Gastrocnemius medialis (tissue), 4 donors: ENCODE results near the gene TECPR2. TPM values are rescaled to one million over a fixed set of nuclear protein-coding genes. Genes with fewer than 3 reads are reported as not detected.

ENCODE experiments used
- ATAC-seq, 2 donors: fragments of 150-250 bp; one replicate each; pipeline ENCODE4 v1.9.1; 2016
- DNase-seq, 2 donors: peaks; one replicate each; pipeline ENCODE4 v3.0.0-alpha.2; 2019
- H3K27ac ChIP-seq, 4 donors: fragments of 200-600 bp; sonication (generic); 1 replicate in 1 of 4; 2 replicates in 3 of 4; pipeline ENCODE4 v1.5.1; 2016 to 2018; ENCODE audit warnings: mild to moderate bottlenecking in 2 of 4, moderate library complexity in 1 of 4
- H3K27me3 ChIP-seq, 3 donors: fragments of 200-600 bp; sonication (generic) in 2 of 3; 1 replicate in 1 of 3; 2 replicates in 2 of 3; pipeline versions ENCODE4 v1.5.1 to v1.6.0; 2016 to 2019; ENCODE audit warnings: mild to moderate bottlenecking in 1 of 3, moderate library complexity in 1 of 3
- H3K36me3 ChIP-seq, 2 donors: fragments of 200-600 bp; sonication (generic) in 1 of 2; one replicate each; pipeline ENCODE4 v1.5.1; 2017 to 2018
- H3K4me1 ChIP-seq, 2 donors: fragments of 200-600 bp; sonication (generic) in 1 of 2; one replicate each; pipeline ENCODE4 v1.5.1; 2016 to 2017; ENCODE audit warnings: mild to moderate bottlenecking in 2 of 2
- H3K4me3 ChIP-seq, 4 donors: fragments of 200-600 bp; sonication (generic) in 3 of 4; 1 replicate in 1 of 4; 2 replicates in 3 of 4; pipeline ENCODE4 v1.5.1; 2016 to 2019; ENCODE audit warnings: mild to moderate bottlenecking in 2 of 4
- H3K9me3 ChIP-seq, 3 donors: fragments of 200-600 bp; sonication (generic) in 2 of 3; 1 replicate in 1 of 3; 2 replicates in 2 of 3; pipeline ENCODE4 v1.5.1; 2016 to 2019
- POLR2A ChIP-seq, 2 donors: fragments of 450-650 bp; IDR thresholded peaks; one replicate each; pipeline ENCODE4 v1.6.1; 2017; ENCODE audit warnings: antibody characterized with exemption in 2 of 2, mild to moderate bottlenecking in 2 of 2, moderate library complexity in 2 of 2
- in situ Hi-C, 4 donors: fragments of 200-750 bp; cut with MboI; loops; one replicate each; pipeline versions ENCODE4 v1.15.0 to v1.8.0; 2017; ENCODE audit warnings: low sequenced_read_pairs in 4 of 4
- intact Hi-C: fragments of 100-400 bp; cut with DNase I; formaldehyde crosslinking; loops from one replicate; pipeline ENCODE4 v1.15.1; 2023; ENCODE audit warnings: low total_unique reads
- total RNA-seq, 4 donors: library from RNA; depleted of rRNA; stranded (reverse); fragments of >200 nt; gene quantifications; one replicate each; pipeline versions ENCODE4 v1.1.0 to v1.2.3, GENCODE V29; 2016
- TF ChIP-seq, protein P1 (sequence below), 5 experiments: fragments of 450-650 bp in 3 of 5; fragments of 200-600 bp in 2 of 5; sonication (generic) in 2 of 5; IDR thresholded peaks in 4 of 5; conservative IDR thresholded peaks in 1 of 5; 1 replicate in 4 of 5; 2 replicates in 1 of 5; pipeline ENCODE4 v1.5.1; 2016 to 2019; ENCODE audit warnings: antibody characterized with exemption in 5 of 5, mild to moderate bottlenecking in 3 of 5, moderate library complexity in 3 of 5

TECPR2 gene
- total RNA-seq, 4 donors from 2014 or later, result 10.0 to 45.0 (median 20.2) TPM

DNA sequence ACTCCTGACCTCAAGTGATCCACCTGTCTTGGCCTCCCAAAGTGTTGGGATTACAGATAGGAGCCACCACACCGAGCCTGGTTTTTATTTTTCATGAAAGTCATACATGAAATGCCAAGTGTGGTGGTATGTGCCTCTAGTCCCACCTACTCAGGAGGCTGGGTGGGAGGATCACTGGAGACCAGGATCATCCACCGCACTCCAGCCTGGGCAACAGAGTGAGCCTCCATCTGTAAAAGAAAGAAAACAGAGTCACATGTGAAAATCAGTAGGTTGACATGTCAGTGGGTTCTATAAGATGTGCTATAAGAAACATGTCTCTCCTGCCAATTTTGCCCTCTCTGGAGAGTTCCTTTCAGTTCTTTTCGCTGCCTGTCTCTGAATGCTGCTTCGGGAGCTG lies 118.6 kb downstream of the TECPR2 start:
- peaks cover 31 to 37% of the 10 kb centered on the region in 2 donors for H3K4me1 ChIP-seq
- ATAC-seq, result no peak
- H3K9me3 ChIP-seq, result no peaks in the 10 kb centered on the region
- in situ Hi-C loops (no loop called here), intact Hi-C loops (no loop called here)
- H3K36me3 ChIP-seq, result no peaks in the 10 kb centered on the region
- TF ChIP-seq, protein P1, sequence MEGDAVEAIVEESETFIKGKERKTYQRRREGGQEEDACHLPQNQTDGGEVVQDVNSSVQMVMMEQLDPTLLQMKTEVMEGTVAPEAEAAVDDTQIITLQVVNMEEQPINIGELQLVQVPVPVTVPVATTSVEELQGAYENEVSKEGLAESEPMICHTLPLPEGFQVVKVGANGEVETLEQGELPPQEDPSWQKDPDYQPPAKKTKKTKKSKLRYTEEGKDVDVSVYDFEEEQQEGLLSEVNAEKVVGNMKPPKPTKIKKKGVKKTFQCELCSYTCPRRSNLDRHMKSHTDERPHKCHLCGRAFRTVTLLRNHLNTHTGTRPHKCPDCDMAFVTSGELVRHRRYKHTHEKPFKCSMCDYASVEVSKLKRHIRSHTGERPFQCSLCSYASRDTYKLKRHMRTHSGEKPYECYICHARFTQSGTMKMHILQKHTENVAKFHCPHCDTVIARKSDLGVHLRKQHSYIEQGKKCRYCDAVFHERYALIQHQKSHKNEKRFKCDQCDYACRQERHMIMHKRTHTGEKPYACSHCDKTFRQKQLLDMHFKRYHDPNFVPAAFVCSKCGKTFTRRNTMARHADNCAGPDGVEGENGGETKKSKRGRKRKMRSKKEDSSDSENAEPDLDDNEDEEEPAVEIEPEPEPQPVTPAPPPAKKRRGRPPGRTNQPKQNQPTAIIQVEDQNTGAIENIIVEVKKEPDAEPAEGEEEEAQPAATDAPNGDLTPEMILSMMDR (IDR thresholded peaks at IDR 0.05 in 4 of 5, conservative IDR thresholded peaks at IDR 0.05 in 1 of 5), result no peak
- no peak for TF ChIP-seq POLR2A (IDR thresholded peaks at IDR 0.05)
- DNase-seq, result no peak
- H3K27me3 ChIP-seq, result no peaks in the 10 kb centered on the region
- H3K4me3 ChIP-seq, result no peak overlapping the region
- peak overlapping the region; percentile 45 to 87 (median 73) for H3K27ac ChIP-seq

GRCh38 chr14:102481791-102482238 lies 119.1 kb downstream of the TECPR2 start:
- H3K4me3 ChIP-seq, result no peak overlapping the region
- peak overlapping the region; percentile 45 to 87 (median 73) for H3K27ac ChIP-seq
- in situ Hi-C loops (no loop called here), intact Hi-C loops (no loop called here)
- no peak for TF ChIP-seq POLR2A (IDR thresholded peaks at IDR 0.05)
- TF ChIP-seq, protein P1 (IDR thresholded peaks at IDR 0.05 in 4 of 5, conservative IDR thresholded peaks at IDR 0.05 in 1 of 5), result no peak
- DNase-seq (no peak), ATAC-seq (no peak)
- no peaks in the 10 kb centered on the region for H3K9me3 ChIP-seq
- H3K36me3 ChIP-seq, result no peaks in the 10 kb centered on the region
- H3K4me1 ChIP-seq, result peaks cover 31 to 41% of the 10 kb centered on the region in 2 donors
- H3K27me3 ChIP-seq, result no peaks in the 10 kb centered on the region

DNA sequence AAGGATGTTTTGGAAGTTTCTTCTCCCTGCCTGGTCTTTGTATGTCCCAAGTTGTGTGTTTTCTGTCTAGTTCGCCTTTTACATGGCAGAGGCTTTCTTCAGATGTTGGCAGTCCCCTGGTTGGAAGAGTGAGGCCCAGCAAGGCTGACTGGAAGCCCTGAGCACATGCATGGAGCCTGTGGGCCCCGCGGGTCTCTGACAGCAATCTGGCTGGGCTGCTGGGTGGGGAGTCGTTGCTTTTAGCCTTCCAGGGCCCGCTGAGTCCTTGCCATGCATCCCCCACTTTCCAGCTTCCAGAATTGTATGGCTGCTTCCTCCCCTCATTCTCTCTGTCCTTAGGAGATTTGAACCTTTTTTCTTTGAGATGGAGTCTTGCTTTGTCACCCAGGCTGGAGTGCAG lies 121.6 kb downstream of the TECPR2 start:
- Histone ChIP-seq H3K36me3 (no peaks in the 10 kb centered on the region), H3K27me3 (no peaks in the 10 kb centered on the region), H3K9me3 (no peaks in the 10 kb centered on the region), H3K4me1 (peaks cover 29 to 38% of the 10 kb centered on the region in 2 donors), H3K4me3 (no peak overlapping the region), H3K27ac (peak overlapping the region; percentile 75 to 87 (median 83))
- ATAC-seq (no peak), DNase-seq (no peak)
- intact Hi-C loops (no loop called here), in situ Hi-C loops (no loop called here)
- TF ChIP-seq, protein P1 (IDR thresholded peaks at IDR 0.05 in 4 of 5, conservative IDR thresholded peaks at IDR 0.05 in 1 of 5), result no peak
- TF ChIP-seq POLR2A (IDR thresholded peaks at IDR 0.05), result no peak

- intact Hi-C loops, result no loop called here
- no peaks in the 10 kb centered on the region for H3K27me3 ChIP-seq
- H3K9me3 ChIP-seq, result no peaks in the 10 kb centered on the region
- peak; percentile 75 to 81 for ATAC-seq
- peaks cover 23 to 32% of the 10 kb centered on the region in 2 donors for H3K4me1 ChIP-seq
- no peak overlapping the region for H3K4me3 ChIP-seq
- in situ Hi-C loops, result no loop called here
- no peak for TF ChIP-seq POLR2A (IDR thresholded peaks at IDR 0.05)
- TF ChIP-seq, protein P1 (IDR thresholded peaks at IDR 0.05 in 4 of 5, conservative IDR thresholded peaks at IDR 0.05 in 1 of 5), result no peak
- peak overlapping the region; percentile 75 to 87 (median 83) for H3K27ac ChIP-seq
- DNase-seq, result peak in 1 of 2 donors; percentile 81
- no peaks in the 10 kb centered on the region for H3K36me3 ChIP-seq
Measured at GRCh38 chr14:102485693-102486512, 123.2 kb downstream of the TECPR2 start.
